GM19351 (cell line): ENCODE data around the gene VAV3.
A peak's percentile ranks its signal among the peaks of the same experiment; 100 is the strongest.
"Not testable (repeated sequence)": the region's sequence is repeated elsewhere in the genome, so short reads cannot be mapped to it uniquely, and the experiment has no call there.

ENCODE experiments used
- ATAC-seq: cut with Tn5 transposase; IDR thresholded peaks from one replicate; pipeline ENCODE4 v1.9.1; 2021; ENCODE audit warnings: mild to moderate bottlenecking, moderate library complexity; ENCODE audit not compliant: unreplicated experiment

Gene VAV3

GRCh38 chr1:107762751-107763390 is 202.1 kb downstream of the VAV3 start:
- no peak for ATAC-seq

- no peak for ATAC-seq
Observed at GRCh38 chr1:107760065-107760464, 204.9 kb downstream of the VAV3 start.

GRCh38 chr1:107750364-107750959 is 214.5 kb downstream of the VAV3 start:
- peak; percentile 51 for ATAC-seq

- ATAC-seq = no peak
Observed at GRCh38 chr1:107748531-107748930, 216.4 kb downstream of the VAV3 start.

- ATAC-seq = no peak
Observed at GRCh38 chr1:107741242-107741641, 223.7 kb downstream of the VAV3 start.

- no peak for ATAC-seq
Observed at GRCh38 chr1:107740579-107740978, 224.4 kb downstream of the VAV3 start.

- no peak for ATAC-seq
Observed at GRCh38 chr1:107739651-107740050, 225.3 kb downstream of the VAV3 start.

- ATAC-seq = no peak
Observed at GRCh38 chr1:107739201-107739600, 225.8 kb downstream of the VAV3 start.

GRCh38 chr1:107733401-107733800 is 231.6 kb downstream of the VAV3 start:
- ATAC-seq = not testable (repeated sequence)

- ATAC-seq = no peak
Observed at GRCh38 chr1:107727866-107728265, 237.1 kb downstream of the VAV3 start.

- no peak for ATAC-seq
Observed at GRCh38 chr1:107726860-107727259, 238.1 kb downstream of the VAV3 start.

GRCh38 chr1:107724648-107725047 is 240.3 kb downstream of the VAV3 start:
- no peak for ATAC-seq

GRCh38 chr1:107720210-107720609 is 244.8 kb downstream of the VAV3 start:
- not testable (repeated sequence) for ATAC-seq

GRCh38 chr1:107710005-107710404 is 255.0 kb downstream of the VAV3 start:
- ATAC-seq = no peak

- no peak for ATAC-seq
Observed at GRCh38 chr1:107707111-107707510, 257.9 kb downstream of the VAV3 start.

GRCh38 chr1:107706182-107706581 is 258.8 kb downstream of the VAV3 start:
- ATAC-seq = no peak

- no peak for ATAC-seq
Observed at GRCh38 chr1:107704911-107705310, 260.1 kb downstream of the VAV3 start.

- ATAC-seq = no peak
Observed at GRCh38 chr1:107702946-107703571, 261.9 kb downstream of the VAV3 start.

- ATAC-seq = not testable (repeated sequence)
Observed at GRCh38 chr1:107700651-107701050, 264.3 kb downstream of the VAV3 start.

GRCh38 chr1:107698161-107698560 is 266.8 kb downstream of the VAV3 start:
- no peak for ATAC-seq

GRCh38 chr1:107695341-107695740 is 269.6 kb downstream of the VAV3 start:
- no peak for ATAC-seq

- ATAC-seq = no peak
Observed at GRCh38 chr1:107692580-107693345, 272.2 kb downstream of the VAV3 start.
